ENCODE data around the gene SLC12A7. TPM values are rescaled to one million over a fixed set of nuclear protein-coding genes. Genes with fewer than 3 reads are reported as not detected.

Gene SLC12A7
- total RNA-seq, 2 donors from 2014 or later: 58.9 to 61.6 TPM

- Histone ChIP-seq H3K4me1 (ENCODE audit: control insufficient read depth, insufficient read depth, low read length) (no peaks in the 10 kb centered on the region), H3K4me3 (ENCODE audit: low read length) (no peak overlapping the region), H3K9me3 (ENCODE audit: control insufficient read depth, low read length) (peaks cover 9% of the 10 kb centered on the region), H3K27ac (ENCODE audit: low read depth, low read length) (peak overlapping the region; percentile 52), H3K27me3 (ENCODE audit: control insufficient read depth, insufficient read depth, low read length, poor library complexity, severe bottlenecking) (no peaks in the 10 kb centered on the region), H3K36me3 (ENCODE audit: control insufficient read depth, insufficient read depth, low read length) (peaks cover 5% of the 10 kb centered on the region), H3K9ac (ENCODE audit: extremely low read depth, low read length, poor library complexity, severe bottlenecking) (no peak overlapping the region)
- DNase-seq: no peak
- TF ChIP-seq CTCF (conservative IDR thresholded peaks at IDR 0.05): no peak
- no peaks in the 10 kb centered on the region for H3K27me3 Mint-ChIP-seq (ENCODE audit: insufficient read depth)
- H3K9me3 Mint-ChIP-seq: peaks cover 34% of the 10 kb centered on the region
- no peak overlapping the region for H3K4me3 Mint-ChIP-seq
- H3K27ac Mint-ChIP-seq: peak overlapping the region; percentile 12
- WGBS, 2 experiments (ENCODE audit: insufficient coverage in 1 of 2, insufficient read length in 1 of 2): 93% methylated on average over 19 to 39 of the region's 39 CpGs
- H3K36me3 Mint-ChIP-seq (ENCODE audit: low read depth): peaks cover 10% of the 10 kb centered on the region
- H3K4me1 Mint-ChIP-seq: no peaks in the 10 kb centered on the region
Measured at GRCh38 chr5:1048861-1049838, 62.7 kb downstream of the SLC12A7 start.

- no peaks in the 10 kb centered on the region for H3K27me3 ChIP-seq (ENCODE audit: control insufficient read depth, insufficient read depth, low read length, poor library complexity, severe bottlenecking)
- DNase-seq: no peak
- no peaks in the 10 kb centered on the region for H3K4me1 Mint-ChIP-seq
- peaks cover 10% of the 10 kb centered on the region for H3K36me3 Mint-ChIP-seq (ENCODE audit: low read depth)
- H3K9me3 ChIP-seq (ENCODE audit: control insufficient read depth, low read length): peaks cover 9% of the 10 kb centered on the region
- WGBS, 2 experiments (ENCODE audit: insufficient coverage in 1 of 2, insufficient read length in 1 of 2): 92 to 93% methylated on average over 7 to 11 of the region's 11 CpGs
- peak overlapping the region; percentile 52 for H3K27ac ChIP-seq (ENCODE audit: low read depth, low read length)
- H3K36me3 ChIP-seq (ENCODE audit: control insufficient read depth, insufficient read depth, low read length): peaks cover 3% of the 10 kb centered on the region
- no peak overlapping the region for H3K9ac ChIP-seq (ENCODE audit: extremely low read depth, low read length, poor library complexity, severe bottlenecking)
- H3K9me3 Mint-ChIP-seq: peaks cover 42% of the 10 kb centered on the region
- H3K4me3 Mint-ChIP-seq: no peak overlapping the region
- H3K27ac Mint-ChIP-seq: no peak overlapping the region
- no peaks in the 10 kb centered on the region for H3K4me1 ChIP-seq (ENCODE audit: control insufficient read depth, insufficient read depth, low read length)
- H3K27me3 Mint-ChIP-seq (ENCODE audit: insufficient read depth): no peaks in the 10 kb centered on the region
- no peak overlapping the region for H3K4me3 ChIP-seq (ENCODE audit: low read length)
- no peak for TF ChIP-seq CTCF (conservative IDR thresholded peaks at IDR 0.05)
Measured at GRCh38 chr5:1048162-1048721, 63.6 kb downstream of the SLC12A7 start.

- no peaks in the 10 kb centered on the region for H3K36me3 ChIP-seq (ENCODE audit: control insufficient read depth, insufficient read depth, low read length)
- no peaks in the 10 kb centered on the region for H3K4me1 ChIP-seq (ENCODE audit: control insufficient read depth, insufficient read depth, low read length)
- H3K36me3 Mint-ChIP-seq (ENCODE audit: low read depth): peaks cover 10% of the 10 kb centered on the region
- H3K27ac ChIP-seq (ENCODE audit: low read depth, low read length): no peak overlapping the region
- H3K4me3 Mint-ChIP-seq: no peak overlapping the region
- TF ChIP-seq CTCF (conservative IDR thresholded peaks at IDR 0.05): no peak
- no peak for DNase-seq
- no peaks in the 10 kb centered on the region for H3K27me3 Mint-ChIP-seq (ENCODE audit: insufficient read depth)
- peaks cover 9% of the 10 kb centered on the region for H3K9me3 ChIP-seq (ENCODE audit: control insufficient read depth, low read length)
- H3K4me1 Mint-ChIP-seq: no peaks in the 10 kb centered on the region
- H3K27me3 ChIP-seq (ENCODE audit: control insufficient read depth, insufficient read depth, low read length, poor library complexity, severe bottlenecking): no peaks in the 10 kb centered on the region
- no peak overlapping the region for H3K27ac Mint-ChIP-seq
- H3K9ac ChIP-seq (ENCODE audit: extremely low read depth, low read length, poor library complexity, severe bottlenecking): no peak overlapping the region
- WGBS, 2 experiments (ENCODE audit: insufficient coverage in 1 of 2, insufficient read length in 1 of 2): 89 to 95% methylated on average over 10 to 11 of the region's 11 CpGs
- peaks cover 50% of the 10 kb centered on the region for H3K9me3 Mint-ChIP-seq
- H3K4me3 ChIP-seq (ENCODE audit: low read length): no peak overlapping the region
Measured at GRCh38 chr5:1047332-1047965, 64.4 kb downstream of the SLC12A7 start.

Data from endodermal cell (in vitro differentiated cells).